MM.1S (cell line): ENCODE data around the gene DQX1.

Source experiments
- DNase-seq: peaks from one replicate; pipeline ENCODE4 v3.0.0-alpha.2; 2015
- H2AFZ ChIP-seq: fragments of 300-600 bp; sonication (generic); 2 replicates; pipeline ENCODE4 v1.6.0; 2016; ENCODE audit warnings: antibody characterized with exemption, low read length
- H3F3A ChIP-seq: fragments of 300-600 bp; sonication (generic); 2 replicates; pipeline ENCODE4 v1.6.1; 2016; ENCODE audit warnings: mild to moderate bottlenecking, antibody characterized with exemption, low read length, moderate library complexity, mixed read lengths; ENCODE audit not compliant: insufficient read depth
- H3K27ac ChIP-seq: fragments of 300-600 bp; sonication (generic); 2 replicates; pipeline ENCODE4 v1.5.1; 2016; ENCODE audit warnings: mild to moderate bottlenecking, low read length
- H3K27me3 ChIP-seq: fragments of 300-600 bp; sonication (generic); replicated peaks from 2 replicates; pipeline ENCODE4 v1.6.0; 2016; ENCODE audit warnings: low read length; ENCODE audit not compliant: insufficient read depth
- H3K36me3 ChIP-seq: fragments of 300-600 bp; sonication (generic); replicated peaks from 2 replicates; pipeline ENCODE4 v1.6.1; 2016; ENCODE audit warnings: mild to moderate bottlenecking, low read length, mixed read lengths; ENCODE audit not compliant: insufficient read depth
- H3K4me1 ChIP-seq: fragments of 300-600 bp; sonication (generic); 2 replicates; pipeline ENCODE4 v1.6.1; 2016; ENCODE audit warnings: low read length, mixed read lengths
- H3K4me2 ChIP-seq: fragments of 300-600 bp; sonication (generic); 2 replicates; pipeline ENCODE4 v1.6.0; 2016; ENCODE audit warnings: low read depth, low read length
- H3K4me3 ChIP-seq: fragments of 300-600 bp; sonication (generic); 2 replicates; pipeline ENCODE4 v1.5.1; 2016; ENCODE audit warnings: low read length, mixed read lengths
- H3K79me2 ChIP-seq: fragments of 300-600 bp; sonication (generic); 2 replicates; pipeline ENCODE4 v1.6.1; 2016; ENCODE audit warnings: mixed run types, low read length, mixed read lengths
- H3K9ac ChIP-seq: fragments of 300-600 bp; sonication (generic); 2 replicates; pipeline ENCODE4 v1.6.1; 2016; ENCODE audit warnings: low read length, mixed read lengths
- H3K9me2 ChIP-seq: fragments of 300-600 bp; sonication (generic); replicated peaks from 2 replicates; pipeline ENCODE4 v1.6.1; 2016; ENCODE audit warnings: mild to moderate bottlenecking, low read length, mixed read lengths; ENCODE audit not compliant: insufficient read depth
- H3K9me3 ChIP-seq: fragments of 300-600 bp; sonication (generic); replicated peaks from 2 replicates; pipeline ENCODE4 v1.6.1; 2016; ENCODE audit warnings: mild to moderate bottlenecking, low read length, mixed read lengths; ENCODE audit not compliant: insufficient read depth
- H4K20me1 ChIP-seq: fragments of 300-600 bp; sonication (generic); 2 replicates; pipeline ENCODE4 v1.6.1; 2016; ENCODE audit warnings: mild to moderate bottlenecking, low read length, moderate library complexity, mixed read lengths; ENCODE audit not compliant: insufficient read depth
- EZH2 ChIP-seq: fragments of 300-600 bp; sonication (generic); optimal IDR thresholded peaks from 2 replicates; pipeline ENCODE3; 2017; ENCODE audit warnings: low read depth, mild to moderate bottlenecking, antibody characterized with exemption, low read length, mixed read lengths
- EZH2phosphoT487 ChIP-seq: fragments of 300-600 bp; sonication (generic); IDR thresholded peaks from 2 replicates; pipeline ENCODE4 v1.6.1; 2018; ENCODE audit warnings: antibody characterized with exemption, low read length
- TF ChIP-seq, protein P1 (sequence below): fragments of 300-600 bp; sonication (generic); IDR thresholded peaks from 2 replicates; pipeline ENCODE4 v1.5.1; 2016; ENCODE audit warnings: antibody characterized with exemption, low read length, mixed read lengths

DQX1 gene

DNA sequence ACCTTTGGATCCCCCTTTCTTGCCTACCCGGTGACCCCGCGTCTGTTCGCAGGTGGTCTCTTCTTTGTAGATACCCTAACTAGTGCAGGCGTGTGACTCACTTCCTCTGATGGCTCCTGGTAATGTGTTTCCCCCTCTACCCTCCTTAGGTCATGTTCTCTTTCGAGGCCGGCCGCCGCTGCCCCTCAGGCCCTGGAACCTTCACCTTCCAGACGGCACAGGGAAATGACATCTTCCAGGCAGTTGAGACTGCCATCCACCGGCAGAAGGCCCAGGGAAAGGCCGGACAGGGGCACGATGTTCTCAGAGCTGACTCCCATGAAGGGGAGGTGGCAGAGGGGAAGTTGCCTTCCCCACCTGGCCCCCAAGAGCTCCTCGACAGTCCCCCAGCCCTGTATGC is 30.1 kb upstream of the DQX1 start:
- Histone ChIP-seq H3K4me2 (no peak overlapping the region), H3K4me3 (no peak overlapping the region), H3K9me3 (no peaks in the 10 kb centered on the region), H3K27ac (no peak overlapping the region), H3K9me2 (no peaks in the 10 kb centered on the region), H2AFZ (no peak overlapping the region), H3K27me3 (no peaks in the 10 kb centered on the region; the same call in 1 of the 2 replicates), H3F3A (no peaks in the 10 kb centered on the region), H4K20me1 (no peaks in the 10 kb centered on the region), H3K9ac (no peak overlapping the region), H3K4me1 (peaks cover 3% of the 10 kb centered on the region; the same call in 1 of the 2 replicates), H3K36me3 (0 out of 2 replicates have a peak, but pooled peaks cover 2% of the 10 kb centered on the region), H3K79me2 (peaks cover 9% of the 10 kb centered on the region; the same call in 1 of the 2 replicates)
- DNase-seq: no peak
- TF ChIP-seq EZH2phosphoT487 (no peak), EZH2 (no peak)
- TF ChIP-seq, protein P1, sequence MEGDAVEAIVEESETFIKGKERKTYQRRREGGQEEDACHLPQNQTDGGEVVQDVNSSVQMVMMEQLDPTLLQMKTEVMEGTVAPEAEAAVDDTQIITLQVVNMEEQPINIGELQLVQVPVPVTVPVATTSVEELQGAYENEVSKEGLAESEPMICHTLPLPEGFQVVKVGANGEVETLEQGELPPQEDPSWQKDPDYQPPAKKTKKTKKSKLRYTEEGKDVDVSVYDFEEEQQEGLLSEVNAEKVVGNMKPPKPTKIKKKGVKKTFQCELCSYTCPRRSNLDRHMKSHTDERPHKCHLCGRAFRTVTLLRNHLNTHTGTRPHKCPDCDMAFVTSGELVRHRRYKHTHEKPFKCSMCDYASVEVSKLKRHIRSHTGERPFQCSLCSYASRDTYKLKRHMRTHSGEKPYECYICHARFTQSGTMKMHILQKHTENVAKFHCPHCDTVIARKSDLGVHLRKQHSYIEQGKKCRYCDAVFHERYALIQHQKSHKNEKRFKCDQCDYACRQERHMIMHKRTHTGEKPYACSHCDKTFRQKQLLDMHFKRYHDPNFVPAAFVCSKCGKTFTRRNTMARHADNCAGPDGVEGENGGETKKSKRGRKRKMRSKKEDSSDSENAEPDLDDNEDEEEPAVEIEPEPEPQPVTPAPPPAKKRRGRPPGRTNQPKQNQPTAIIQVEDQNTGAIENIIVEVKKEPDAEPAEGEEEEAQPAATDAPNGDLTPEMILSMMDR: no peak

DNA sequence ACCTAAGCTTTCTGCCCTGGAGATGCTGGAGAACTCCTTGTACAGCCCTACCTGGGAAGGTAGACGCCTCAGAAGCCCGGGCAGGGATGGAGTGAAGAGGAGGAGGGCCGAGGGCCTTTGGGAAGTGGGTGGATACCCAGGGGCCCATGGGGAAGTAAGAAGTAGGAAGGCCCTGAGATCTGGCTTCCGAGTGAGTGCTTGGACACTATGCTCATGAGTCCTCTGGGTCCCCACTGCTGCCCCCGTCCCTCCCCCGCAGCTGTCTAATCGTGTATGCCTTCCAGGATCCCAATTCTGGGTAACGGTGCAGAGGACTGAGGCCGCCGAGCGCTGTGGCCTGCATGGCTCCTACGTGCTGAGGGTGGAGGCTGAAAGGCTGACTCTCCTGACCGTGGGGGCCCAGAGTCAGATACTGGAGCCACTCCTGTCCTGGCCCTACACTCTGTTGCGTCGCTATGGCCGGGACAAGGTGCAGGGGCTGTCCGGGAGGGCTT is 29.6 kb upstream of the DQX1 start:
- Histone ChIP-seq H3K27me3 (peaks cover 2% of the 10 kb centered on the region), H3K4me1 (peaks cover 3% of the 10 kb centered on the region; the same call in 1 of the 2 replicates), H3K9me3 (no peaks in the 10 kb centered on the region), H3K9me2 (no peaks in the 10 kb centered on the region), H2AFZ (no peak overlapping the region), H3K27ac (no peak overlapping the region), H3F3A (no peaks in the 10 kb centered on the region), H3K4me2 (peak overlapping the region; percentile 94), H3K9ac (no peak overlapping the region; the same call in 1 of the 2 replicates), H3K4me3 (peak overlapping the region; percentile 93), H3K79me2 (peaks cover 9% of the 10 kb centered on the region; the same call in 1 of the 2 replicates), H4K20me1 (no peaks in the 10 kb centered on the region), H3K36me3 (0 out of 2 replicates have a peak, but pooled peaks cover 2% of the 10 kb centered on the region)
- TF ChIP-seq EZH2phosphoT487 (no peak), EZH2 (no peak)
- TF ChIP-seq, protein P1: no peak
- no peak for DNase-seq

DNA sequence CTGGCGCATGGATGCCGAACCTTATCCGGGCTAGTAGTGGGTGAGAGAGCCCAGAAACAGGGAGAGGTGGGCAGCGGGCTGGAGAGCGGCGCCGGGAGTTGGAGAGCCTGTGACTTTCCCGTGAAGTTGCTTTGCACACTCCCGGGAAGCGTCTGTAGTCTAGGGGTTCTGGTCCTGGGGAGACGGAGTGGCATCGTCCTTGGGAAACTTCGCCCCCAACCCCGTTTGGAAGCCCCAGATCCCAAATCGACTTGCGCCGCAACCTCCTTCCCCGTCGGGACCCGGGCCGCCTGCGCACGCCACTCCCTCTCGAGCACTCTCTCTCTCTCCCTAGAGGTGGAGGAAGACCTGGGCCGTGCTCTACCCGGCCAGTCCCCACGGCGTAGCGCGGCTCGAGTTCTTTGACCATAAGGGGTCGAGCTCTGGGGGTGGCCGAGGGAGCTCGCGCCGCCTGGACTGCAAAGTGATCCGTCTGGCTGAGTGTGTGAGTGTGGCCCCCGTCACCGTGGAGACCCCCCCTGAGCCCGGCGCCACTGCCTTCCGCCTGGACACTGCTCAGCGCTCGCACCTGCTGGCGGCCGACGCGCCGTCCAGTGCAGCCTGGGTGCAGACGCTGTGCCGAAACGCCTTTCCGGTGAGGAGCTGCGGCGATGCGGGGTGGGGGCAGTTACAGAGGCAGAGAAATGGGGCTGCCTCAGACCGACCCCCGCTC is 28.9 kb upstream of the DQX1 start:
- no peaks in the 10 kb centered on the region for H3K9me2 ChIP-seq
- DNase-seq: peak; percentile 61
- H3K27ac ChIP-seq: peak overlapping the region; percentile 53; the same call in 1 of the 2 replicates
- no peaks in the 10 kb centered on the region for H4K20me1 ChIP-seq
- H3K9ac ChIP-seq: peak overlapping the region; percentile 86
- no peaks in the 10 kb centered on the region for H3F3A ChIP-seq
- 0 out of 2 replicates have a peak, but pooled peaks cover 2% of the 10 kb centered on the region for H3K36me3 ChIP-seq
- peaks cover 9% of the 10 kb centered on the region for H3K27me3 ChIP-seq
- TF ChIP-seq, protein P1: no peak
- TF ChIP-seq EZH2phosphoT487 (no peak), EZH2 (no peak)
- H3K4me2 ChIP-seq: peak overlapping the region; percentile 94
- no peaks in the 10 kb centered on the region for H3K9me3 ChIP-seq
- peak overlapping the region; percentile 87 for H2AFZ ChIP-seq
- H3K4me1 ChIP-seq: peaks cover 3% of the 10 kb centered on the region; the same call in 1 of the 2 replicates
- H3K79me2 ChIP-seq: peaks cover 9% of the 10 kb centered on the region; the same call in 1 of the 2 replicates
- peak overlapping the region; percentile 93 for H3K4me3 ChIP-seq
